Measurements from ENCODE around the gene SPRN.

GRCh38 chr10:133399123-133399601 lies 25.3 kb downstream of the SPRN start:
- no peak for TF ChIP-seq CTCF (IDR thresholded peaks at IDR 0.05)
- no peak for TF ChIP-seq EP300 (IDR thresholded peaks at IDR 0.05)
- no peak for TF ChIP-seq POLR2A (IDR thresholded peaks at IDR 0.05; ENCODE audit: low read depth)
